Activated gamma-delta T cell treated with anti-CD3 and anti-CD28 coated beads, Interleukin-2, amount 50 U/mL, for 16 hours (primary cell): ENCODE measurements around the gene PNPLA4.

ENCODE experiments used
- DNase-seq: peaks from one replicate; pipeline ENCODE4 v3.0.0-alpha.2; 2020; ENCODE audit warnings: low read depth

PNPLA4 gene

DNA sequence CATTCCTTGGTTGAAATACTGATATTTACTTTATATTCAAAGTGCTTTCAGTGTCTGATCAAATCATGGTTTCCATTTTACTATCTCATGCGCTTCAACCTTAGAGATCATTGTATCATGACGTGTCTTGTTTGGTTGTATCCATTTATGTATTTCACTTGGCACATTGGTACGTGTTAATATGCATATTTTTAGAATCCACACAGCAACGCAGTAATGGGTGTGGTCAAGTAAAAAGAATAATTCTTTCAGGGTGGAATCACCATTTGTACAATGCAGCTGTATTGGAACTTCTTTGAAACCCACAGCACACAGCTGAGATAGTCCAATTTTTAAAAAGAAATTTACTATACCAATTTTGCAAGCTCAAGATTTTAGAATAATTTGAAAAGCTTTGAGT lies 55.2 kb downstream of the PNPLA4 start:
- no peak for DNase-seq

- no peak for DNase-seq
Measured at GRCh38 chrX:7852166-7852565, 75.0 kb downstream of the PNPLA4 start.
